Activated naive CD8-positive, alpha-beta T cell treated with anti-CD3 and anti-CD28 coated beads for 36 hours (primary cell): ENCODE results near the gene ADAM12. TPM values are rescaled to one million over a fixed set of nuclear protein-coding genes. Genes with fewer than 3 reads are reported as not detected.

ENCODE experiments used
- DNase-seq: peaks from one replicate; pipeline ENCODE4 v3.0.0; 2021
- H3K27ac Mint-ChIP-seq: one replicate; pipeline ENCODE4 v1.8.0; 2022; ENCODE audit warnings: mild to moderate bottlenecking, moderate library complexity, mixed read lengths
- H3K27me3 Mint-ChIP-seq: one replicate; pipeline ENCODE4 v1.8.0; 2022; ENCODE audit warnings: mild to moderate bottlenecking, mixed read lengths
- H3K36me3 Mint-ChIP-seq: one replicate; pipeline ENCODE4 v1.8.0; 2021; ENCODE audit warnings: mild to moderate bottlenecking, mixed read lengths
- H3K4me1 Mint-ChIP-seq: one replicate; pipeline ENCODE4 v1.8.0; 2021; ENCODE audit warnings: mixed read lengths
- H3K4me3 Mint-ChIP-seq: one replicate; pipeline ENCODE4 v1.8.0; 2022; ENCODE audit warnings: mild to moderate bottlenecking, moderate library complexity, mixed read lengths
- H3K9me3 Mint-ChIP-seq: one replicate; pipeline ENCODE4 v1.8.0; 2022; ENCODE audit warnings: mixed read lengths
- total RNA-seq, 2 experiments: library from RNA; stranded (reverse); gene quantifications; one replicate each; pipeline ENCODE4 v1.2.3, GENCODE V29; 2021

The ADAM12 gene
- total RNA-seq, 2 experiments from 2014 or later, result 0.08 TPM; not detected in 1

GRCh38 chr10:126203746-126204145, 184.5 kb downstream of the ADAM12 start:
- Mint-ChIP-seq H3K27me3 (peaks cover 5% of the 10 kb centered on the region), H3K36me3 (no peaks in the 10 kb centered on the region), H3K4me1 (no peaks in the 10 kb centered on the region), H3K27ac (no peak overlapping the region), H3K9me3 (no peaks in the 10 kb centered on the region), H3K4me3 (no peak overlapping the region)
- DNase-seq, result no peak

- Mint-ChIP-seq H3K9me3 (no peaks in the 10 kb centered on the region), H3K4me3 (no peak overlapping the region), H3K27me3 (no peaks in the 10 kb centered on the region), H3K36me3 (no peaks in the 10 kb centered on the region), H3K27ac (no peak overlapping the region), H3K4me1 (no peaks in the 10 kb centered on the region)
- DNase-seq, result no peak
Measured at GRCh38 chr10:126201603-126202002, 186.7 kb downstream of the ADAM12 start.

- H3K4me3 Mint-ChIP-seq, result no peak overlapping the region
- H3K36me3 Mint-ChIP-seq, result no peaks in the 10 kb centered on the region
- no peaks in the 10 kb centered on the region for H3K9me3 Mint-ChIP-seq
- no peaks in the 10 kb centered on the region for H3K27me3 Mint-ChIP-seq
- no peaks in the 10 kb centered on the region for H3K4me1 Mint-ChIP-seq
- no peak for DNase-seq
- H3K27ac Mint-ChIP-seq, result no peak overlapping the region
Measured at GRCh38 chr10:126199221-126199998, 188.9 kb downstream of the ADAM12 start.

GRCh38 chr10:126198681-126199080, 189.6 kb downstream of the ADAM12 start:
- H3K27ac Mint-ChIP-seq, result no peak overlapping the region
- no peaks in the 10 kb centered on the region for H3K4me1 Mint-ChIP-seq
- no peaks in the 10 kb centered on the region for H3K9me3 Mint-ChIP-seq
- H3K4me3 Mint-ChIP-seq, result no peak overlapping the region
- H3K27me3 Mint-ChIP-seq, result no peaks in the 10 kb centered on the region
- no peaks in the 10 kb centered on the region for H3K36me3 Mint-ChIP-seq
- DNase-seq, result no peak

- Mint-ChIP-seq H3K9me3 (no peaks in the 10 kb centered on the region), H3K4me1 (no peaks in the 10 kb centered on the region), H3K36me3 (no peaks in the 10 kb centered on the region), H3K27ac (no peak overlapping the region), H3K27me3 (no peaks in the 10 kb centered on the region), H3K4me3 (no peak overlapping the region)
- no peak for DNase-seq
Measured at GRCh38 chr10:126197036-126197543, 191.2 kb downstream of the ADAM12 start.

- Mint-ChIP-seq H3K27me3 (no peaks in the 10 kb centered on the region), H3K36me3 (no peaks in the 10 kb centered on the region), H3K4me1 (no peaks in the 10 kb centered on the region), H3K9me3 (no peaks in the 10 kb centered on the region), H3K27ac (no peak overlapping the region), H3K4me3 (no peak overlapping the region)
- DNase-seq, result no peak
Measured at GRCh38 chr10:126196281-126196680, 192.0 kb downstream of the ADAM12 start.

GRCh38 chr10:126191192-126191591, 197.1 kb downstream of the ADAM12 start:
- H3K36me3 Mint-ChIP-seq, result peaks cover 2% of the 10 kb centered on the region

GRCh38 chr10:126188679-126189200, 199.5 kb downstream of the ADAM12 start:
- peaks cover 16% of the 10 kb centered on the region for H3K27me3 Mint-ChIP-seq
- H3K4me1 Mint-ChIP-seq, result no peaks in the 10 kb centered on the region
- no peak overlapping the region for H3K4me3 Mint-ChIP-seq
- no peak for DNase-seq
- H3K36me3 Mint-ChIP-seq, result peaks cover 2% of the 10 kb centered on the region
- H3K27ac Mint-ChIP-seq, result no peak overlapping the region
- no peaks in the 10 kb centered on the region for H3K9me3 Mint-ChIP-seq

More at GRCh38 chr10:126191192-126191591, 197.1 kb downstream of the ADAM12 start:
- no peak overlapping the region for H3K4me3 Mint-ChIP-seq
- DNase-seq, result no peak
- H3K9me3 Mint-ChIP-seq, result no peaks in the 10 kb centered on the region
- peaks cover 15% of the 10 kb centered on the region for H3K27me3 Mint-ChIP-seq
- H3K4me1 Mint-ChIP-seq, result no peaks in the 10 kb centered on the region
- H3K27ac Mint-ChIP-seq, result no peak overlapping the region

GRCh38 chr10:126187399-126187798, 200.9 kb downstream of the ADAM12 start:
- H3K4me3 Mint-ChIP-seq, result no peak overlapping the region
- H3K27ac Mint-ChIP-seq, result no peak overlapping the region
- H3K27me3 Mint-ChIP-seq, result peaks cover 19% of the 10 kb centered on the region
- H3K4me1 Mint-ChIP-seq, result no peaks in the 10 kb centered on the region
- H3K36me3 Mint-ChIP-seq, result peaks cover 2% of the 10 kb centered on the region
- H3K9me3 Mint-ChIP-seq, result no peaks in the 10 kb centered on the region
- no peak for DNase-seq

GRCh38 chr10:126186766-126187165, 201.5 kb downstream of the ADAM12 start:
- no peaks in the 10 kb centered on the region for H3K4me1 Mint-ChIP-seq
- no peak for DNase-seq
- no peaks in the 10 kb centered on the region for H3K9me3 Mint-ChIP-seq
- H3K27ac Mint-ChIP-seq, result no peak overlapping the region
- H3K4me3 Mint-ChIP-seq, result no peak overlapping the region
- peaks cover 19% of the 10 kb centered on the region for H3K27me3 Mint-ChIP-seq
- peaks cover 2% of the 10 kb centered on the region for H3K36me3 Mint-ChIP-seq

- no peaks in the 10 kb centered on the region for H3K9me3 Mint-ChIP-seq
Measured at GRCh38 chr10:126185676-126186447, 202.4 kb downstream of the ADAM12 start.

GRCh38 chr10:126181626-126182025, 206.7 kb downstream of the ADAM12 start:
- Mint-ChIP-seq H3K27me3 (peaks cover 8% of the 10 kb centered on the region), H3K36me3 (no peaks in the 10 kb centered on the region), H3K4me3 (no peak overlapping the region), H3K9me3 (no peaks in the 10 kb centered on the region), H3K4me1 (no peaks in the 10 kb centered on the region), H3K27ac (no peak overlapping the region)
- DNase-seq, result no peak

More at GRCh38 chr10:126185676-126186447, 202.4 kb downstream of the ADAM12 start:
- DNase-seq, result no peak
- H3K4me3 Mint-ChIP-seq, result no peak overlapping the region
- H3K4me1 Mint-ChIP-seq, result no peaks in the 10 kb centered on the region
- peaks cover 2% of the 10 kb centered on the region for H3K36me3 Mint-ChIP-seq
- no peak overlapping the region for H3K27ac Mint-ChIP-seq
- H3K27me3 Mint-ChIP-seq, result peaks cover 18% of the 10 kb centered on the region

- Mint-ChIP-seq H3K27me3 (peaks cover 3% of the 10 kb centered on the region), H3K4me3 (no peak overlapping the region), H3K36me3 (no peaks in the 10 kb centered on the region), H3K9me3 (no peaks in the 10 kb centered on the region), H3K4me1 (no peaks in the 10 kb centered on the region), H3K27ac (no peak overlapping the region)
- DNase-seq, result no peak
Measured at GRCh38 chr10:126179637-126180036, 208.6 kb downstream of the ADAM12 start.

- Mint-ChIP-seq H3K27me3 (peaks cover 4% of the 10 kb centered on the region), H3K4me3 (no peak overlapping the region), H3K9me3 (no peaks in the 10 kb centered on the region), H3K36me3 (no peaks in the 10 kb centered on the region), H3K27ac (no peak overlapping the region), H3K4me1 (no peaks in the 10 kb centered on the region)
- no peak for DNase-seq
Measured at GRCh38 chr10:126177417-126178030, 210.8 kb downstream of the ADAM12 start.
